Measurements from ENCODE around the gene NPAS1. TPM values are rescaled to one million over a fixed set of nuclear protein-coding genes. Genes with fewer than 3 reads are reported as not detected.
"Not testable (repeated sequence)": the region's sequence is repeated elsewhere in the genome, so short reads cannot be mapped to it uniquely, and the experiment has no call there.

The NPAS1 gene
- total and polyA plus RNA-seq, 2 of the 13 experiments (the other 11 are each of a cell fraction or from before 2014, with no cell fraction given) = 0.35 to 2.9 TPM

DNA sequence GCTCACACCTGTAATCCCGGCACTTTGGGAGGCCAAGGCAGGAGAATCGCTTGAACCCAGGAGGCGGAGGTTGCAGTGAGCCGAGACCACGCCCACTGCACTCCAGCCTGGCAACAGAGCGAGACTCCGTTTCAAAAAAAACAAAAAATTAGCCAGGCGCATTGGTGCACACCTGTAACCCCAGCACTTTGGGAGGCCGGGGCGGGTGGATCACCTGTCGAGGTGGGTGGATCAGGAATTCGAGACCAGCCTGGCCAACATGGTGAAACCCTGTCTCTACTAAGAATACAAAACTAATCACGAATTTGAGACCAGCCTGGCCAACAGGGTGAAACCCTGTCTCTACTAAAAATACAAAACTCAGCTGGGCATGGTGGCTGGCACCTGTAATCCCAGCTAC lies 58.7 kb downstream of the NPAS1 start:
- H3K9ac ChIP-seq (ENCODE audit: insufficient read depth, low read depth, low read length); BruUV-seq (replicated peaks); H3K4me1 ChIP-seq (ENCODE audit: insufficient read depth, low read length); H4K20me1 ChIP-seq (ENCODE audit: insufficient read depth, low read length); H2AFZ ChIP-seq (ENCODE audit: low read length); H3K4me3 ChIP-seq (replicated peaks in 1 of 3; ENCODE audit: insufficient read depth in 1 of 3, low read depth in 2 of 3, low read length in 3 of 3); H3K27me3 ChIP-seq (ENCODE audit: control insufficient read depth in 1 of 2, insufficient read depth in 2 of 2, low read length in 2 of 2); H3K79me2 ChIP-seq (ENCODE audit: insufficient read depth, low read length); H3K9me3 ChIP-seq (ENCODE audit: low read length); DNase-seq (ENCODE audit: low spot score); FAIRE-seq; H3K4me2 ChIP-seq (ENCODE audit: low read depth, low read length); H3K27ac ChIP-seq (ENCODE audit: extremely low read length, insufficient read depth, low read length); intact Hi-C loops (cut with micrococcal nuclease; ENCODE audit: unreplicated experiment); ATAC-seq: not testable (repeated sequence)
- peaks cover 8 to 69% of the 10 kb centered on the region in 2 experiments for H3K36me3 ChIP-seq (replicated peaks in 1 of 2; ENCODE audit: control insufficient read depth in 1 of 2, insufficient read depth in 2 of 2, low read length in 2 of 2)
- CTCF ChIA-PET (ENCODE audit: low intra/inter-chr PET ratio, low total read pairs) = interaction anchor here (3.1 kb wide), 1 partner anchor 47 kb away, joined by 54 read pairs; no protein-coding TSS in a partner anchor
- in situ Hi-C loops (cut with HindIII; ENCODE audit: extremely low pct_ligation_motif_present, low pct_unique_long_range_greater_than_20kb) = loop anchor here (5.0 kb wide), 1 partner anchor 49 kb away; no protein-coding TSS in a partner anchor
- WGBS (ENCODE audit: low lambda C conversion rate) = 98% methylated on average over 13 of the region's 13 CpGs
- POLR2A ChIA-PET = interaction anchor here (3.5 kb wide), 1 partner anchor 35 kb away, joined by 48 read pairs; the partner anchor contains the start of gene ZC3H4

DNA sequence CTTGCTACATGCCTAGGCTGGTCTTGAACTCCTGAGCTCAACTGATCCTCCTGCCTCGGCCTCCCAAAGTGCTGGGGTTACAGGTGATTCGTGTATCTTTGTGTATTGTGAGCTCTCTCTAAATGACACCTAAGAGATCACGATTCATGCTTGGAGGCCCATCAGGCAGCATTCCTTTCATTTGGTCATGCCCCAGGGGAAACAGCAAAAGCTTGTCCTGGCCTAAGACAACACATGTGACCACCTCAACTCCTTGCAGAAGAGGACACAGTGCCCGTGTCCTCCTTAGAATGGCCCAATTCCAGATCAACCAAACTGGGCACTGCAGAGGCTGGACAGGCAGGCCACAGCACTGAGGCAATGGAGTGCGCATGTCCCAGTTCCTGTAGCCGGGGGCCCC lies 61.5 kb downstream of the NPAS1 start:
- no peak overlapping the region for H3K4me2 ChIP-seq (ENCODE audit: low read depth, low read length)
- DNase-seq (ENCODE audit: low spot score) = no peak
- peaks cover 16 to 68% of the 10 kb centered on the region in 2 experiments for H3K36me3 ChIP-seq (replicated peaks in 1 of 2; ENCODE audit: control insufficient read depth in 1 of 2, insufficient read depth in 2 of 2, low read length in 2 of 2)
- no peak for FAIRE-seq
- CTCF ChIA-PET (ENCODE audit: low intra/inter-chr PET ratio, low total read pairs) = no interaction called here
- H3K27me3 ChIP-seq (ENCODE audit: control insufficient read depth in 1 of 2, insufficient read depth in 2 of 2, low read length in 2 of 2) = no peaks in the 10 kb centered on the region
- no peaks in the 10 kb centered on the region for H4K20me1 ChIP-seq (ENCODE audit: insufficient read depth, low read length)
- no TSS peak for BruUV-seq (replicated peaks)
- H3K4me1 ChIP-seq (ENCODE audit: insufficient read depth, low read length) = peaks cover 7% of the 10 kb centered on the region
- in situ Hi-C loops (cut with HindIII; ENCODE audit: extremely low pct_ligation_motif_present, low pct_unique_long_range_greater_than_20kb) = no loop called here
- no peak overlapping the region for H2AFZ ChIP-seq (ENCODE audit: low read length)
- POLR2A ChIA-PET = interaction anchor here (0.8 to 6.4 kb wide), 5 partner anchors 15 to 41 kb away, joined by 4 to 48 read pairs (median 19); partner anchors contain the start of gene ZC3H4
- no peak overlapping the region for H3K9ac ChIP-seq (ENCODE audit: insufficient read depth, low read depth, low read length)
- H3K9me3 ChIP-seq (ENCODE audit: low read length) = no peaks in the 10 kb centered on the region
- 95% methylated on average over 6 of the region's 6 CpGs for WGBS (ENCODE audit: low lambda C conversion rate)
- no peak overlapping the region for H3K27ac ChIP-seq (ENCODE audit: extremely low read length, insufficient read depth, low read length)
- no peak for ATAC-seq
- no peak overlapping the region for H3K4me3 ChIP-seq (replicated peaks in 1 of 3; ENCODE audit: insufficient read depth in 1 of 3, low read depth in 2 of 3, low read length in 3 of 3)
- intact Hi-C loops (cut with micrococcal nuclease; ENCODE audit: unreplicated experiment) = no loop called here
- H3K79me2 ChIP-seq (ENCODE audit: insufficient read depth, low read length) = peaks cover 2% of the 10 kb centered on the region
- TF ChIP-seq IKZF4 (CRISPR knock-in tag; IDR thresholded peaks at IDR 0.05; ENCODE audit: borderline replicate concordance, low read depth, not compliant biosample characterization) = no peak
- no peak for TF ChIP-seq HDAC1 (CRISPR knock-in tag; IDR thresholded peaks at IDR 0.05)
- TF ChIP-seq STAT5B (CRISPR knock-in tag; IDR thresholded peaks at IDR 0.05) = no peak
- no peak for TF ChIP-seq DR1 (CRISPR knock-in tag; IDR thresholded peaks at IDR 0.05)
- TF ChIP-seq EP300 (IDR thresholded peaks at IDR 0.05; ENCODE audit: low read depth in 2 of 2, low read length in 2 of 2) = no peak
- no peak for TF ChIP-seq EP300 (CRISPR knock-in tag; IDR thresholded peaks at IDR 0.05; ENCODE audit: borderline replicate concordance)
- TF ChIP-seq ZNF207 (IDR thresholded peaks at IDR 0.05; ENCODE audit: borderline replicate concordance) = no peak
- no peak for TF ChIP-seq NFKBIZ (CRISPR knock-in tag; IDR thresholded peaks at IDR 0.05)
- TF ChIP-seq NFE2L1 (CRISPR knock-in tag; IDR thresholded peaks at IDR 0.05; ENCODE audit: borderline replicate concordance) = no peak
- no peak for TF ChIP-seq ZSCAN9 (CRISPR knock-in tag; IDR thresholded peaks at IDR 0.05; ENCODE audit: borderline replicate concordance)
- no peak for TF ChIP-seq RBM39 (IDR thresholded peaks at IDR 0.05; ENCODE audit: low read depth, low read length, poor library complexity, severe bottlenecking)
- TF ChIP-seq, protein P1, sequence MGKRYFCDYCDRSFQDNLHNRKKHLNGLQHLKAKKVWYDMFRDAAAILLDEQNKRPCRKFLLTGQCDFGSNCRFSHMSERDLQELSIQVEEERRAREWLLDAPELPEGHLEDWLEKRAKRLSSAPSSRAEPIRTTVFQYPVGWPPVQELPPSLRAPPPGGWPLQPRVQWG (CRISPR knock-in tag; IDR thresholded peaks at IDR 0.05; ENCODE audit: borderline replicate concordance, low read depth) = no peak
- no peak for TF ChIP-seq HOXA3 (CRISPR knock-in tag; IDR thresholded peaks at IDR 0.05)
- TF ChIP-seq, protein P2, sequence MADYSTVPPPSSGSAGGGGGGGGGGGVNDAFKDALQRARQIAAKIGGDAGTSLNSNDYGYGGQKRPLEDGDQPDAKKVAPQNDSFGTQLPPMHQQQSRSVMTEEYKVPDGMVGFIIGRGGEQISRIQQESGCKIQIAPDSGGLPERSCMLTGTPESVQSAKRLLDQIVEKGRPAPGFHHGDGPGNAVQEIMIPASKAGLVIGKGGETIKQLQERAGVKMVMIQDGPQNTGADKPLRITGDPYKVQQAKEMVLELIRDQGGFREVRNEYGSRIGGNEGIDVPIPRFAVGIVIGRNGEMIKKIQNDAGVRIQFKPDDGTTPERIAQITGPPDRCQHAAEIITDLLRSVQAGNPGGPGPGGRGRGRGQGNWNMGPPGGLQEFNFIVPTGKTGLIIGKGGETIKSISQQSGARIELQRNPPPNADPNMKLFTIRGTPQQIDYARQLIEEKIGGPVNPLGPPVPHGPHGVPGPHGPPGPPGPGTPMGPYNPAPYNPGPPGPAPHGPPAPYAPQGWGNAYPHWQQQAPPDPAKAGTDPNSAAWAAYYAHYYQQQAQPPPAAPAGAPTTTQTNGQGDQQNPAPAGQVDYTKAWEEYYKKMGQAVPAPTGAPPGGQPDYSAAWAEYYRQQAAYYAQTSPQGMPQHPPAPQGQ (CRISPR knock-in tag; IDR thresholded peaks at IDR 0.05; ENCODE audit: borderline replicate concordance) = no peak
- TF ChIP-seq, protein P3, sequence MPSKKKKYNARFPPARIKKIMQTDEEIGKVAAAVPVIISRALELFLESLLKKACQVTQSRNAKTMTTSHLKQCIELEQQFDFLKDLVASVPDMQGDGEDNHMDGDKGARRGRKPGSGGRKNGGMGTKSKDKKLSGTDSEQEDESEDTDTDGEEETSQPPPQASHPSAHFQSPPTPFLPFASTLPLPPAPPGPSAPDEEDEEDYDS (CRISPR knock-in tag; IDR thresholded peaks at IDR 0.05) = no peak
- TF ChIP-seq ZNF589 (CRISPR knock-in tag; conservative IDR thresholded peaks at IDR 0.05) = no peak
